G401.6 (cell line): ENCODE data around the gene INSL6.
"Not testable (repeated sequence)": the region's sequence is repeated elsewhere in the genome, so short reads cannot be mapped to it uniquely, and the experiment has no call there.

Experiments used
- FAIRE-seq: peaks from 2 replicates; lab custom pipeline; 2012; peaks lifted over from hg19 to GRCh38; lab: Jason Lieb, UNC

Gene INSL6

GRCh38 chr9:5185220-5185840 is at the start of gene INSL6:
Gene INSL6, minus strand, starts transcription at chr9:5185639. Its CDS starts 37 bp downstream, at chr9:5185602.
- FAIRE-seq, result no peak

- FAIRE-seq, result no peak
These were observed 45.8 kb upstream of the INSL6 start, which contains the start of gene INSL4 for GRCh38 chr9:5231212-5231611. Gene INSL4, plus strand, starts transcription at chr9:5231419. Its CDS starts 105 bp downstream, at chr9:5231524.

- no peak for FAIRE-seq
These were observed 45.1 kb upstream of the INSL6 start for GRCh38 chr9:5230554-5230953.

- FAIRE-seq, result no peak
These were observed 19.6 kb upstream of the INSL6 start for GRCh38 chr9:5205071-5205470.

GRCh38 chr9:5195463-5195862 is 10.0 kb upstream of the INSL6 start:
- no peak for FAIRE-seq

GRCh38 chr9:5193345-5193744 is 7.9 kb upstream of the INSL6 start:
- FAIRE-seq, result no peak

DNA sequence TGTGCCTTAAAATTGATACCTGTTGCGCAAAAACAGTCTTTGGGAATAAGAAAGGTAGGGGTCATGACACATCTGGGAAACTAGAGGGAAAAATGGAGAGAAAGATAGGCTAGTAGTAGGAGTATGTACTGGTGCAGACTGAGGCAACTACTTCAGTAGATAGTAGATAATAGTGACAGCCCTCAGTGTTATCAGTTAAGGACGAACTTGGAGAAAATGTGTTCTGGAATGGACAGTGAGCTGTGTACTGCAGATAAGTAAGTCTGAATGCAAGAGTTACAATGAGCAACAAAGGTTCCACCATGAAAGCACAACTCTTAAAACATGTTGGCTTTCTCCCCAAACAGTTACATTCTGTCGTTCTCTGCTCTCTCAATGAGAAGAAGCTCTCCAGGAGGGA is 6.5 kb upstream of the INSL6 start:
- FAIRE-seq, result no peak

GRCh38 chr9:5188060-5188984 is 2.9 kb upstream of the INSL6 start:
- FAIRE-seq, result no peak

GRCh38 chr9:5186416-5187169 is 1.2 kb upstream of the INSL6 start:
- no peak for FAIRE-seq

GRCh38 chr9:5184776-5185175 is 663 bp downstream of the INSL6 start:
- no peak for FAIRE-seq

GRCh38 chr9:5180631-5181030 is 4.8 kb downstream of the INSL6 start:
- FAIRE-seq, result not testable (repeated sequence)

DNA sequence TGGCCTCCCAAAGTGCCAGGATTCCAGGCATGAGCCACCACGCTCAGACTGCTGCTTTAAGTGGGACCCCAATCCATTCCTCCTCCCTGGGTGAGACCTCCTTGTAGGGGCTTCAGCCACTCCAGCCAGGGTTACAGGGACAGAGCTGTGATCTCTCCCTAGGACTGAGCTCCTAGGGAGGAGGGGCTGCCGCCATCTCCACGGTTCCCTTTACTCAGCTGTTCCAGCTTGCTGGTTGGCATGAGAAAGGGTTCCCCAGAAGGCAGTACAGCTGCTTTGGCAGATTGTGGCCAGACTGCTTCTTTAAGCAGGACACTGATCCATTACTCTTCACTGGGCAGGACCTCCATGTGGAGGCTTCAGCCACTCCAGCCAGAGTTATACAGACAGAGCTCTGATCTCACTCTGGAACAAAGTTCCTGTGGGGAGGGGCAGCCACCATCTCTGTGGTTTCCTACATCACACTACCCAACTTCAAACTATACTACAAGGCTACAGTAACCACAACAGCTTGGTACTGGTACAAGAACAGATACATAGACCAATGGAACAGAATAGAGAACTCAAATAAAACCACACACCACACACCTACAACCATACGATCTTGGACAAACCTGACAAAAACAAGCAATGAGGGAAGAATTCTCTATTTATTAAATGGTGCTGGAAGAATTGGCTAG is 7.2 kb downstream of the INSL6 start:
- no peak for FAIRE-seq

DNA sequence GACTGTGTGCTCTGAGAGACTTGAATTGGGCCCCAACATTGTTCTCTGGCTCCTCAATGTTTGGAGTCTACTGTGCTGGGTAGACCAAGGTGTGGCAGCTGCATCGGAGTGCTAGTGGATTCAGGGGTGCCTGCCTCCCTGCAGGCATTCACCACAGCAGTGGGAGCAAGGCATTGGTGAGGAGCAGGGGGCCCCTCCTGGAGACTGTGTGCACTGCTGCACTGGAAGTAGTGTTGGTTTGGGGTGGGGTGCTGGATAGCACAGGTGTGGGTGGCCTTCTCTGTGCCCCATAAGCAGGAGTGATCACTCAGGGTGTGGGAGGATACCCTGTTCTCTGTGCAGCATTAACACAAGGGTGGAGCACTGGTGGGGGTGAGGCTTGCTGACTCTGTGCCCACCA is 39.2 kb downstream of the INSL6 start:
- FAIRE-seq, result no peak

DNA sequence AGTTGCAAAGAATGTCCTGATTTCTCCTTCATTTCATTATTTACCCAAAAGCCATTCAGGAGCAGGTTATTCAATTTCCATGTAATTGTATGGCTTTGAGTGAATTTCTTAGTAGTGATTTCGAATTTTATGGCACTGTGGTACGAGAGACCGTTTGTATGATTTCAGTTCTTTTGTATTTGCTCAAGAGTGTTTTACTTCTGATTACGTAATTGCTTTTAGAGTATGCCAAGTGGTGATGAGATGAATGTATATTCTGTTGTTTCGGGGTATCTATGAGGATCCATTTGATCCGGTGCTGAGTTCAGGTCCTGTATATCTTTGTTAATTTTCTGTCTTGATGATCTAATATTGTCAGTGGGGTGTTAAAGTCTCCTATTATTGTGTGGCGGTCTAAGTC is 41.2 kb downstream of the INSL6 start:
- FAIRE-seq, result no peak

- FAIRE-seq, result no peak
These were observed 45.3 kb downstream of the INSL6 start for GRCh38 chr9:5140151-5140550.

- FAIRE-seq, result no peak
These were observed 62.9 kb downstream of the INSL6 start for GRCh38 chr9:5122516-5122915.

DNA sequence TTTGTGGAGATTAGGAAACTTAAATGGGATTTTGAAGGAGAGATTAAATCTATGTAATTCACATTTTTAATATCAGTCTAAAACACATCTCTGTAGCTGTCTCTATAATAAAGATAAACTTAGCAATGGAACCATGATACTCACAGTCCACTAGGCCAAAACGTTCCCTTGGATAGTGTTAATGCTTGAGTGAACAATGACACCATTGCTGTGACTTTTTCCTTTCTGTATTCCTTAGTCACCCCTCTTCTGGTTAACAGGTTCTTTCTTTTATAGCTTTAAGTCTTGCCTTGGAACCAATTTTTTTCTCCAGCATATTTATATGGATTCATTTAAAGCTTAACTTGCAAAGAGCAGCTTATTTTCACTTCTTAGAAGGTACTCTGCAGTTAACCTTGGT is 63.3 kb downstream of the INSL6 start:
- no peak for FAIRE-seq

GRCh38 chr9:5113994-5114748 is 71.3 kb downstream of the INSL6 start:
- FAIRE-seq, result no peak
